GM12801 (cell line): ENCODE data around the gene ZNF664.

Source experiments
- TF ChIP-seq, protein P1 (sequence below): IDR thresholded peaks from one replicate; pipeline ENCODE4 v1.5.1; 2011; ENCODE audit warnings: control low read depth; ENCODE audit not compliant: insufficient read length; ENCODE audit errors: extremely low read depth

ZNF664 gene

DNA sequence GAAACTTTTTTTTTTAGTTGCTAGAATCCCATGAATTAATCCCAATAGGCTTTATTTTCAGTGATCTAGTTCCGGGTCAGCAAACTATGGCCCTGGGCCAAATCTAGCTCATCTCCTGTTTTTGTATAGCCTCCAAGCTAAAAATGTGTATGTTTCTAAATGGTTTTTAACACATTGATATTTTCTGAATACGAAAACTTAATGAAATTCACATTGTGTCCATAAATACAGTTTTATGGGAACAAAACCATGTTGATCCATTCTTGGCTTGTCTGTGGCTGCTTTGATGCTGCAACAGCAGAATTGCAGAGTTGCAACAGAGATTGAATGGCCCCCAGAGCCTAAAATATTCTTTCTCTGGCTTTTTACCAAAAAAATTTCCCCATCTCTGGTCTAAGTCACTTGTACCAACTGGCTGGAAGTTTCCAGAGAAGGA lies 47.5 kb downstream of the ZNF664 start:
- TF ChIP-seq, protein P1, sequence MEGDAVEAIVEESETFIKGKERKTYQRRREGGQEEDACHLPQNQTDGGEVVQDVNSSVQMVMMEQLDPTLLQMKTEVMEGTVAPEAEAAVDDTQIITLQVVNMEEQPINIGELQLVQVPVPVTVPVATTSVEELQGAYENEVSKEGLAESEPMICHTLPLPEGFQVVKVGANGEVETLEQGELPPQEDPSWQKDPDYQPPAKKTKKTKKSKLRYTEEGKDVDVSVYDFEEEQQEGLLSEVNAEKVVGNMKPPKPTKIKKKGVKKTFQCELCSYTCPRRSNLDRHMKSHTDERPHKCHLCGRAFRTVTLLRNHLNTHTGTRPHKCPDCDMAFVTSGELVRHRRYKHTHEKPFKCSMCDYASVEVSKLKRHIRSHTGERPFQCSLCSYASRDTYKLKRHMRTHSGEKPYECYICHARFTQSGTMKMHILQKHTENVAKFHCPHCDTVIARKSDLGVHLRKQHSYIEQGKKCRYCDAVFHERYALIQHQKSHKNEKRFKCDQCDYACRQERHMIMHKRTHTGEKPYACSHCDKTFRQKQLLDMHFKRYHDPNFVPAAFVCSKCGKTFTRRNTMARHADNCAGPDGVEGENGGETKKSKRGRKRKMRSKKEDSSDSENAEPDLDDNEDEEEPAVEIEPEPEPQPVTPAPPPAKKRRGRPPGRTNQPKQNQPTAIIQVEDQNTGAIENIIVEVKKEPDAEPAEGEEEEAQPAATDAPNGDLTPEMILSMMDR = no peak

DNA sequence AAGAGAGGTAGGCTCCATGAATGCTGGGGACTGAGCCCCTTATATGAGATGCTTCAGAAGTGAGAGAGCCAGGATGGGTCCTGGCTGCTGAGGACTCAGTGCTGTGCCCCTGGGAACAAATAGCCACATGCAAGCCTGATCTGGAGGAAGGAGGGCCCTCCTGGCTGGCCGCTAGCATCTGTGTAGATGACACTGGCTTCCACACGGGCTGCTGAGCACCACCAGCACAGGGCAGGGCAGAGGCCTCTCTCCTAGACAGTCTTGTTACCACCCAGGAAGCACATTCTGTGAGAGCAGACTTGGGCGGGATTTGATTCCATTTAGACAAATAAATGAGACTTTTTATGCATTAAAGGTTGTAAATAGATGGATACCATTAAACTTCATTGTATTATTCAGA lies 48.0 kb downstream of the ZNF664 start:
- TF ChIP-seq, protein P1 = no peak

DNA sequence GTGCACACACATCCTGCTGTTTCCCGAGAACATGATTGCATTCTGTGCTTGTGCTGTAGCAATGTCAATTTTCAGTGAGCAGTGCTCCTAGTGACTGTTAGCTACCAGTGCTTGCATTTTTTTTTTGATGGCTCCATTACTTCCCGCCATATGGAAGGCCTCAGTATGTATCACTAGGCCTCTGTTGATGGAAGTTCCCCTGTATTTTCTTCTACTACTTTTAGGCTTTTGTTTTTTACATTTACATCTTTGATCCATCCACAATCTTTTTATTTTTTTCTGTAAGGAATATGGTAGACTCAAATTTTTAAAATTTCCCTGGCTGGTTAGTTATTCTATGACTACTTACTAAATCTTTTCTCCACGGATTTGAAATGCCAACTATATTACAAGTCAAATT lies 49.1 kb downstream of the ZNF664 start:
- TF ChIP-seq, protein P1 = no peak

DNA sequence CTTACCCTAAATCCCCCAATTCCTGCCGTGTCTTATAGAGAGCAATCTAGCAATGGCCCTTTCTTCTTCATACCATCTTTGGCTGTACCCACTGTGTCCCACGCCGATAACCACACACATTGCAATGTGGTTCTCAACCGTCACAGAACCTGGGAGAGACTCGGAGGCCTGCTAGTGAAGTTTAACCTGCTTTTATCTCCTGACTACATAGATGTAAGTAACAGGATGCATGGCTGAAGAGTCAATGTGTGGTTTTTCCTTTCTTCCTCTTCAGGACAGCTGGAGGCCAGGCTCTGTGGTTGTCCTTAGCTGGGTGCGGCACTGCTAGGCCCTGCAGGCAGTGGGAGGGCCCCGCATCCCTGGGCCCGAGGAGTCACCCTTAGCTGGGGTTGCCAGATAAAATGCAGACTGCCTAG lies 51.3 kb downstream of the ZNF664 start:
- TF ChIP-seq, protein P1 = no peak

DNA sequence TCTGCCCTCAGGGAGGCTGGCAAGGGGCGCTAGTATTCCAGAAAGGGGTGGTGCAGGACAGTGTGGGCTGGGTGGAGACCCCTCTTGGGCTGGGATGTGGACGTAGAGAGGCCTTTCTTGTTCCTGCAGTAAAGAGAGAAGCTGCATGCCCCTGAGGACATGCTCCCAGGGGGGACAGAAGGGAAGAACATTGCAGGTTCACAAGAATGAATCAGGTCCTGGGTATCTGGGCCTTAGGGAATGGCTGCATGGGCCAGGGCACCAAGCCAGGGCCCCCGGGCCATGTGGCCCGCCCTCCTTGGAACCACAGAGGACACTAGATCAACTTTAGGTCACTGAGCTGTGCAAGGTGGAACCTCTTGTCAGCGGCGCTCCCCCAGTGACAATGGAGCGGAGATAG lies 51.8 kb downstream of the ZNF664 start:
- TF ChIP-seq, protein P1 = no peak

DNA sequence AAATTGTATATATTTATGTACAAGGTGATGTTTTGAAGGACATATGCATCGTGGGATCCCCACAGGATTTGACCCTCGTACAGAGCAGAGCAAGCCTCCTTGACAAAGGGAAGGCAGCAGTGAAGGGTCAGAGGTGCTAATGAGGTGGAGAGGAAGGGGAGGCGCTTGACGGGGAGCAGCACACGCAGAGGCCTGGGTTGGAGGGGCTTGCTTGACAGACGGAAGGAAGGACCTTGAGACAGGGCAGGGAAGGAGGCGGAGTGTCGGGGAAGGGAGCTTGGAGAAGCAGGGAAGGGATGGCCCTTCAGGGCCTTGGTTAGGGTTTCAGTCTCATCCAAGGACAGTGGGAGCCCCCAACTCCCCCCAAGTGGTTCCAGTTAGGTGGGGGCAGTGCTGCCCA lies 52.6 kb downstream of the ZNF664 start:
- TF ChIP-seq, protein P1 = no peak

DNA sequence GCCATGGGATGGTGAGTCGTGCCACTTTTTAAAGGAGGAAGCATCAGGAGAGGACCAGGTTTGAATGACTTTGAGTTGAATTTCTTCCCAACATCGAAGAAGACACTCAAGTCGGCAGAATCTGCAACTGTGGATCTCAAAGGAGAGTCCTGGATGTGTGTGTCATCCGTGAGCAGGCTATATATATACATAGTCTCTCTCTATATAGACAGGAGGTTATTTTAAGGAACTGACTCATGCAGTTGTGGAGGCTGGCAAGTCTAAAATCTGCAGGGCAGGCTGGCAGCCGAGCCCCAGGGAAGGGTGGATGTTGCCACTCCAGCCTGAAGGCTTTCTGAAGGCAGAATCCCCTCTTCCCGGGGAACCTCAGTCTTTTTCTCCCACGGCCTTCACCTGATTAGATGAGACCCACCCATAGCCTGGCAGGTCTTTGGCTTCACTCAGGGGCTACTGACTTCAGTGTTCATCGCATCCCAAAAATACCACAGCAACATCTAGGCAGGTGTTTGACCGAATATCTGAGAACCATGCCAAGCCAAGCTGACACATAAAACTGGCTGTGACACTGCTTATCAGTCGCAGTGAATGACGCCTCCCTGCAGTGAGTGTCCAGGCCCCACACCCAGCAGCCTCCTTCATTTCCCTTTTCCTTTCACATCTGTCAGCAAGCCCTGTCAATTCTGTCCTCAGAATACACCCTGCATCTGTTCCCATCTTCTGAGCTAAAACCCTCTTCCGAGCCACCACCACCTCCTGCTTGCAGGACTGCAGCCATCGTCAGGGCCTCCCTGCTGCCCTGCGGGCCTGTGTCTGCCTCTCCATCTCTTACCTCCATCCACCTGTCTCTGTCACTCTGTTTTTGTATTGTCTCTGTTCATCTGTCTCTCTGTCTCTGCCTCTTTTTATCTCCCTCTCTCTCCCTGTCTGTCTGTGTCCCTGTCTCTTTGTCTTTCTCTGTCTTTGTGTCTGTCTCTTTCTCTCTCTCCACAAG lies 54.0 kb downstream of the ZNF664 start:
- TF ChIP-seq, protein P1 = no peak
